Chondrocyte (in vitro differentiated cells): Measurements from ENCODE around the gene CACHD1. TPM values are rescaled to one million over a fixed set of nuclear protein-coding genes. Genes with fewer than 3 reads are reported as not detected.
"Not testable (repeated sequence)": the region's sequence is repeated elsewhere in the genome, so short reads cannot be mapped to it uniquely, and the experiment has no call there.

Experiments
- DNase-seq: peaks from one replicate; pipeline ENCODE4 v3.0.0; 2021; ENCODE audit warnings: mixed read lengths, low spot score
- H3K27ac Mint-ChIP-seq: one replicate; pipeline ENCODE4 v1.8.0; 2021; ENCODE audit warnings: mild to moderate bottlenecking, moderate library complexity, mixed read lengths; ENCODE audit not compliant: unreplicated experiment
- H3K27me3 Mint-ChIP-seq: 2 replicates; pipeline ENCODE4 v1.8.0; 2021; ENCODE audit warnings: low read depth, mixed read lengths
- H3K36me3 Mint-ChIP-seq: 2 replicates; pipeline ENCODE4 v1.8.0; 2021; ENCODE audit warnings: low read depth, mixed read lengths
- H3K4me1 Mint-ChIP-seq: 2 replicates; pipeline ENCODE4 v1.8.0; 2021; ENCODE audit warnings: low read depth, mild to moderate bottlenecking, mixed read lengths
- H3K4me3 Mint-ChIP-seq: one replicate; pipeline ENCODE4 v1.8.0; 2021; ENCODE audit warnings: mild to moderate bottlenecking, moderate library complexity, mixed read lengths; ENCODE audit not compliant: unreplicated experiment
- H3K9me3 Mint-ChIP-seq: 2 replicates; pipeline ENCODE4 v1.8.0; 2021; ENCODE audit warnings: low read depth, mixed read lengths
- CTCF ChIP-seq: fragments of 200-600 bp; sonication (generic); IDR thresholded peaks from 2 replicates; pipeline ENCODE4 v1.5.0; 2021; ENCODE audit warnings: antibody characterized with exemption, mild to moderate bottlenecking, moderate library complexity
- total RNA-seq: library from RNA; stranded (reverse); gene quantifications from 3 replicates; pipeline ENCODE4 v1.2.1, GENCODE V29; 2021

The CACHD1 gene
- total RNA-seq, 1 donor from 2014 or later = 10.5 TPM

- no peak overlapping the region for H3K27ac Mint-ChIP-seq
- H3K4me1 Mint-ChIP-seq = peaks cover 14% of the 10 kb centered on the region
- no peak for DNase-seq
- no peaks in the 10 kb centered on the region for H3K27me3 Mint-ChIP-seq
- H3K36me3 Mint-ChIP-seq = no peaks in the 10 kb centered on the region
- peaks cover 5% of the 10 kb centered on the region for H3K9me3 Mint-ChIP-seq
- TF ChIP-seq CTCF = no peak
- no peak overlapping the region for H3K4me3 Mint-ChIP-seq
Measured at GRCh38 chr1:64701071-64701470, 231.1 kb downstream of the CACHD1 start.

DNA sequence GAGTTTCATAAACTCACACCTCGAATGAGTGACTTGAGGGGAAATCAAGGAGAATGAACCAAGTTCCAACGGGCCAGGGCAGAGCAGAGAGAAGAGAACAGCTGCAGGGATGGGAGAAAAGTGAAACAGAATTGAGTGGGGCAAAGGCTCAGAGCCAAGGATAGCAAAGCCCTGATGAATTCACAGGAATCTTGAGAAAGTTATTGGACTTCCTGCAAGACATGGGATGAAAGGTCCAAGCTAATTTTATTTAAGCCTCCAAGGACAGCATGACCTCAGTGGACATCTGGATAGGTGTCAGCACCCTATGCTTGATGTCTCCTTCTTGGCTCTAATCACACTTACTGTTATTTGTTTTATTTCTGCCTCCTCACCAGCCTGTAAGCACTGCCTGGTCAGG, 232.0 kb downstream of the CACHD1 start:
- H3K36me3 Mint-ChIP-seq = no peaks in the 10 kb centered on the region
- no peak for TF ChIP-seq CTCF
- H3K9me3 Mint-ChIP-seq = peaks cover 5% of the 10 kb centered on the region

DNA sequence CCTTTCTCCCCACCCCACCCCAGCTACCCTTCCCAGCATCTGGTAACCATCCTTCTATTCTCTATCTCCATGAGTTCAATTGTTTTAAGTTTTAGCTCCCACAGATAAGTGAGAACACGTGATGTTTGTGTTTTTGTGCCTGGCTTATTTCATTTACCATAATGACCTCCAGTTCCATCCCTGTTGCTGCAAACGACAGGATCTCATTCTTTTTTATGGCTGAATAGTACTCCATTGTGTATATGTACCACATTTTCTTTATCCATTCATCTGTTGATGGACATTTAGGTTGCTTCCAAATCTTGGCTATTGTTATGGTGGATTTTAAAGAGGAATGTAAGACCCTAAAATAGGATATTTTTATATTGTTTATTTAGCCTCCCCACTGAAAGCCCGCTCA, 232.7 kb downstream of the CACHD1 start:
- H3K36me3 Mint-ChIP-seq, H3K27me3 Mint-ChIP-seq, DNase-seq, H3K9me3 Mint-ChIP-seq, H3K4me3 Mint-ChIP-seq, H3K27ac Mint-ChIP-seq: not testable (repeated sequence)
- H3K4me1 Mint-ChIP-seq = peaks cover 14% of the 10 kb centered on the region

More for the DNA sequence above, 232.0 kb downstream of the CACHD1 start:
- H3K27me3 Mint-ChIP-seq = no peaks in the 10 kb centered on the region
- peak overlapping the region; percentile 6 for H3K27ac Mint-ChIP-seq
- H3K4me3 Mint-ChIP-seq = no peak overlapping the region
- DNase-seq = no peak
- H3K4me1 Mint-ChIP-seq = peaks cover 14% of the 10 kb centered on the region

DNA sequence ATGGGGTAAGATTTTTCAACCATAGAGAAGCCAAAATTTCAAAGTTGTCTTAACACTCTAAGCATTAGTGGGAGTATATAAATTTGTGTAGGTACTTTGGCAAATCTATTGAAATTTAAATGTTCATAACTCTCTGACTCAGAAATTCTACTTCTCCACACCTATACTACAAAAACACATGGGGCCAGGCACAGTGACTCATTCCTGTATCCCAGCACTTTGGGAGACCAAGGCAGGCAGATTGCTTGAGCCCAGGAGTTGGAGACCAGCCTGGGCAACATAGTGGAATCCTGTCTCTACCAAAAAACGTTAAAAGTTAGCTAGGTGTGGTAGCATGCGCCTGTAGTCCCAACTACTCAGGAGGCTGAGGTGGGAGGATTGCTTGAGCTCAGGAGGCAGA, 233.7 kb downstream of the CACHD1 start:
- H3K9me3 Mint-ChIP-seq = peaks cover 5% of the 10 kb centered on the region
- H3K36me3 Mint-ChIP-seq = no peaks in the 10 kb centered on the region
- no peaks in the 10 kb centered on the region for H3K27me3 Mint-ChIP-seq
- no peak overlapping the region for H3K4me3 Mint-ChIP-seq
- no peak overlapping the region for H3K27ac Mint-ChIP-seq
- TF ChIP-seq CTCF = no peak
- peaks cover 14% of the 10 kb centered on the region for H3K4me1 Mint-ChIP-seq
- no peak for DNase-seq

DNA sequence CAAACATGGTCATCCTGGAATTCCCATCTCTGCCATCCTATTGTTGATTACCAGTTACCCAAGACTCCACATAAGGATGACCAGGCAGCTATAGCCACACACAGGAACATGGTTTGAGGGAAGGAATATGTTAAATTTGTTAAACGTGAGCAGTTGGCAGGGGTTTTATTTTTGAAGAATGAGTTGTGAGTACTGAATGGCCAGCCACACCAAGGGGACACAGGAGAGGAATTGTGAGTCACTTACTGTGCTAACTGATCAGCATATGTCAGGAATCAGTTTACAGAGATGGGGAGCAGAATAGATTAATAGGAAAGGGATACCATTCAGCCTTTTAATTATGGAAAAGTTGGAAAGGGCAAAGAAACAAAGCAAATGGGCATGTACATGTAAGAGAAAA, 235.7 kb downstream of the CACHD1 start:
- H3K27ac Mint-ChIP-seq = no peak overlapping the region
- peaks cover 5% of the 10 kb centered on the region for H3K9me3 Mint-ChIP-seq
- no peak overlapping the region for H3K4me3 Mint-ChIP-seq
- H3K27me3 Mint-ChIP-seq = no peaks in the 10 kb centered on the region
- peaks cover 7% of the 10 kb centered on the region for H3K4me1 Mint-ChIP-seq
- no peak for TF ChIP-seq CTCF
- H3K36me3 Mint-ChIP-seq = no peaks in the 10 kb centered on the region
- no peak for DNase-seq

- Mint-ChIP-seq H3K36me3 (no peaks in the 10 kb centered on the region), H3K27ac (no peak overlapping the region), H3K9me3 (no peaks in the 10 kb centered on the region), H3K27me3 (peaks cover 9% of the 10 kb centered on the region), H3K4me3 (no peak overlapping the region), H3K4me1 (no peaks in the 10 kb centered on the region)
- no peak for DNase-seq
- TF ChIP-seq CTCF = no peak
Measured at GRCh38 chr1:64711266-64711665, 241.3 kb downstream of the CACHD1 start.
